Nephron (organoid): Measurements from ENCODE around the gene SRSF3.
A peak's percentile ranks its signal among the peaks of the same experiment; 100 is the strongest.

Source experiments
- H3K27ac Mint-ChIP-seq, 3 experiments: 2 replicates each; pipeline ENCODE4 v1.8.0; 2020; ENCODE audit warnings: mixed read lengths in 3 of 3, mild to moderate bottlenecking in 2 of 3, moderate library complexity in 1 of 3
- H3K27me3 Mint-ChIP-seq: 2 replicates; pipeline ENCODE4 v1.8.0; 2021; ENCODE audit warnings: low read depth, mild to moderate bottlenecking, moderate library complexity, mixed read lengths
- H3K36me3 Mint-ChIP-seq: 2 replicates; pipeline ENCODE4 v1.8.0; 2020; ENCODE audit warnings: low read depth, mixed read lengths
- H3K4me1 Mint-ChIP-seq: 2 replicates; pipeline ENCODE4 v1.8.0; 2020; ENCODE audit warnings: mixed read lengths
- H3K4me3 Mint-ChIP-seq, 3 experiments: 2 replicates each; pipeline ENCODE4 v1.8.0; 2020; ENCODE audit warnings: mild to moderate bottlenecking in 3 of 3, mixed read lengths in 3 of 3, moderate library complexity in 2 of 3
- H3K9me3 Mint-ChIP-seq: 2 replicates; pipeline ENCODE4 v1.8.0; 2020; ENCODE audit warnings: mixed read lengths
- CTCF ChIP-seq, 3 experiments: fragments of 200-600 bp; sonication (generic); IDR thresholded peaks; one replicate each; pipeline ENCODE4 v1.5.0; 2021; ENCODE audit warnings: antibody characterized with exemption in 3 of 3; ENCODE audit not compliant: unreplicated experiment in 3 of 3

SRSF3 gene

GRCh38 chr6:36634317-36635108 is 40.4 kb downstream of the SRSF3 start:
- Mint-ChIP-seq H3K4me1 (peaks cover 59% of the 10 kb centered on the region), H3K27me3 (peaks cover 11% of the 10 kb centered on the region), H3K4me3 (no peak overlapping the region), H3K9me3 (no peaks in the 10 kb centered on the region), H3K36me3 (no peaks in the 10 kb centered on the region), H3K27ac (peak overlapping the region; percentile 84 to 96 (median 92))
- TF ChIP-seq CTCF (IDR thresholded peaks at IDR 0.05; ENCODE audit: unreplicated experiment in 3 of 3) = no peak

- peaks cover 7% of the 10 kb centered on the region for H3K27me3 Mint-ChIP-seq
- no peaks in the 10 kb centered on the region for H3K9me3 Mint-ChIP-seq
- no peak for TF ChIP-seq CTCF (IDR thresholded peaks at IDR 0.05; ENCODE audit: unreplicated experiment in 3 of 3)
- no peaks in the 10 kb centered on the region for H3K36me3 Mint-ChIP-seq
- peak overlapping the region; percentile 58 to 74 (median 64) for H3K27ac Mint-ChIP-seq
- H3K4me3 Mint-ChIP-seq = peak overlapping the region in 1 of 3 experiments; percentile 56
- H3K4me1 Mint-ChIP-seq = peaks cover 48% of the 10 kb centered on the region
Observed at GRCh38 chr6:36636283-36636682, 42.1 kb downstream of the SRSF3 start.

- Mint-ChIP-seq H3K27ac (peak overlapping the region; percentile 58 to 74 (median 64)), H3K9me3 (no peaks in the 10 kb centered on the region), H3K36me3 (no peaks in the 10 kb centered on the region), H3K4me1 (peaks cover 46% of the 10 kb centered on the region), H3K27me3 (peaks cover 7% of the 10 kb centered on the region), H3K4me3 (peak overlapping the region in 1 of 3 experiments; percentile 20)
- TF ChIP-seq CTCF (IDR thresholded peaks at IDR 0.05; ENCODE audit: unreplicated experiment in 3 of 3) = no peak
Observed at GRCh38 chr6:36636687-36637418, 42.7 kb downstream of the SRSF3 start.

- H3K9me3 Mint-ChIP-seq = no peaks in the 10 kb centered on the region
- H3K27ac Mint-ChIP-seq = peak overlapping the region in 1 of 3 experiments; percentile 14
- no peak overlapping the region for H3K4me3 Mint-ChIP-seq
- peaks cover 49% of the 10 kb centered on the region for H3K4me1 Mint-ChIP-seq
- TF ChIP-seq CTCF (IDR thresholded peaks at IDR 0.05; ENCODE audit: unreplicated experiment in 3 of 3) = no peak
- peaks cover 7% of the 10 kb centered on the region for H3K27me3 Mint-ChIP-seq
- no peaks in the 10 kb centered on the region for H3K36me3 Mint-ChIP-seq
Observed at GRCh38 chr6:36638579-36638978, 44.4 kb downstream of the SRSF3 start.

GRCh38 chr6:36639171-36639808 is 45.1 kb downstream of the SRSF3 start:
- Mint-ChIP-seq H3K36me3 (no peaks in the 10 kb centered on the region), H3K27me3 (peaks cover 9% of the 10 kb centered on the region), H3K9me3 (no peaks in the 10 kb centered on the region), H3K4me1 (peaks cover 45% of the 10 kb centered on the region), H3K27ac (peak overlapping the region in 1 of 3 experiments; percentile 35), H3K4me3 (no peak overlapping the region)
- TF ChIP-seq CTCF (IDR thresholded peaks at IDR 0.05; ENCODE audit: unreplicated experiment in 3 of 3) = no peak
